GM18511 (cell line): ENCODE data around the gene HDAC5.
A peak's percentile ranks its signal among the peaks of the same experiment; 100 is the strongest.
"Not testable (repeated sequence)": the region's sequence is repeated elsewhere in the genome, so short reads cannot be mapped to it uniquely, and the experiment has no call there.

Experiments used
- ATAC-seq: cut with Tn5 transposase; IDR thresholded peaks from one replicate; pipeline ENCODE4 v1.9.1; 2021; ENCODE audit warnings: mild to moderate bottlenecking, moderate library complexity; ENCODE audit not compliant: unreplicated experiment

The HDAC5 gene

DNA sequence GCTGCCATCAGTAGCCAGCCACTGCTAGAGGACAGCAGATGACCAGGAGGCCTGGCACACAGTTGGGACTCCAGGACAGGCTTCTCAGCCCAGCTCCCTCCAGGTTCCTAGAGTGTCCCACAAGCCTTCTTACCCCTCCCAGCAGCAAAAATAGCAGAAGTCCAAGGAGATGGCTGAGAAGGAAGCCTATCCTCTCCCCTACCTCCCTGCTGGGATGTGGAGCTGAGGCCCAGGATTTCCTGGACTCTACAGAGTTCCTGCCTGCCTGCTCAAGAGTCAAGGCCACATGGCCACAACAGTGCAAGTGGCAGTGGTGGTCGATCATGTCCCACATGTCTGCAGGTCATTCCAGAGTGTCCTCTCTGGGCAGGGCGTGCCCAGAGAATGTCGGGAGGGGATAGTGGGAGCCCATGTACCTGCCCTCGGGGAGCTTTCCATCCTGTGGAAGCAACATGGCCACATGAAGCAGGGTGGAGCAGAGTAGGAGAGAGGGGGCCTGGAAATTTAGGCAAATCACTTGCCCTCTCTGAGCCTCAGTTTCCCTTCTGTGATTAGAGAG lies 10.6 kb upstream of the HDAC5 start:
- ATAC-seq = no peak

DNA sequence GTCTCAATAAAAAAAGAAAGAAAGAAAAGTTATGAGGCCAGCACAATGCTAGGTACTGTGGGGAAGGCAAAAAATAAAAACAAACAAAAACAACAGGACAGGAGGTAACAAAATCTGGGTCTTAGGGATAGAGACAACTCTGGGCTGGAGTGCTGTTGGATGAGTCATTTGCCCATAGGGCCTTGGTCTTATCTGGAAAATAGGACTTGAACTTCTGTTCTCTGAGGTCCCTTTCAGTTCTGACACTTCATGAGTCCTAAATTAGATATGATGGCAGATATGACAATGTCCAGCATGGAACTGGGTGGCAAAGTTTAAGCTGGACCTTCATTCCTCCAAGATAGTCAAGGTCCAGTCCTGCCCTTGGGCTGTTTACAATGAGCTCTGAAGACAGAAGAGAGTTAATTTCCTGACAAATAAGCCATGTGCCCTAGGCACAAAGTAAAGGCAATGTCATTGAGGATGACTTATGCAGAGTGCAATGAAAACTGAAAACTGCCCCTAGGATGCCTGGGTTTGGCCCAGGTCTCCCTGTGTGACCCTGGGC lies 8.9 kb upstream of the HDAC5 start:
- no peak for ATAC-seq

DNA sequence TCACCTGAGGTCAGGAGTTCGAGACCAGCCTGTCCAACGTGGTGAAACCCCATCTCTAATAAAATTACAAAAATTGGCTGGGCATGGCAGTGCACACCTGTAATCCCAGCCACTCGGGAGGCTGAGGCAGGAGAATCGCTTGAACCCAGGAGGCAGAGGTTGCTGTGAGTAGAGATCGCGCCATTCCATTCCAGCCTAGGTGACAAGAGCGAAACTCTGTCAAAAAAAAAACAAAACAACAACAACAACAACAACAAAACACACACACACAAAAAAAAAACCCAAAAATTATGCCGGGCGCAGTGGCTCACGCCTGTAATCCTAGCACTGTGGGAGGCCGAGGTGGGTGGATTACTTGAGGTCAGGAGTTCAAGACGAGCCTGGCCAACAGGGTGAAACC lies 7.9 kb upstream of the HDAC5 start:
- ATAC-seq = not testable (repeated sequence)

DNA sequence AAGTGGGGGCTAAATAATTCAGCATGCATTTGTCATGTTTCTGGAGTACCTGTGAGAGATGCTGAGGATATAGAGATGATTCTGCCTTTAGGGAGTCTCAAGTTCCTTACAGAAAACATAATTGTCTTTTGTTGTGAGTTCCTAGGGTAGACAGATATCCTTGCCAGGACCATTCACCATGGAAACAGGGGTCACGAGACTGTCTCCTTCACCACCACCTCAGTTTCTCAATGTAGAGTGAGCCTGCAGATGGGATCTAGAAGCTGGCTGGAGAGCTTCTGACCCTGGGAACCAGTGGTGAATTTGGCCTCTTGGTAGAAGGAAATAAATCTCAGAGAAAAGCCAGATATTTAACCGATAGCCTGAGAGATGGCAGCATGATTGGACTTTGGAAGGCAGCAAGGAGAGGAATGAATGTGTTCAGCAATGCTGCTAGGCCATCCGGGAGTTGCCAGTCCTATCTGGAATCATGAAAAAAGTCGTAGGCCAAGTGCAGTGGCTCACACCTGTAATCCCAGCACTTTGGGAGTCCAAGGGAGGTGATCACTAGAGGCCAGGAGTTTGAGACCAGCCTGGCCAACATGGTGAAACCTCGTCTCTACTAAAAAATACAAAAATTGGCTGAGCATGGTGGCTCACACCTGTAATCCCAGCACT lies 7.4 kb upstream of the HDAC5 start:
- no peak for ATAC-seq

GRCh38 chr17:44128383-44128782 lies 4.9 kb upstream of the HDAC5 start:
- ATAC-seq = no peak

- ATAC-seq = no peak
These were observed 637 bp upstream of the HDAC5 start for GRCh38 chr17:44124118-44124438.

DNA sequence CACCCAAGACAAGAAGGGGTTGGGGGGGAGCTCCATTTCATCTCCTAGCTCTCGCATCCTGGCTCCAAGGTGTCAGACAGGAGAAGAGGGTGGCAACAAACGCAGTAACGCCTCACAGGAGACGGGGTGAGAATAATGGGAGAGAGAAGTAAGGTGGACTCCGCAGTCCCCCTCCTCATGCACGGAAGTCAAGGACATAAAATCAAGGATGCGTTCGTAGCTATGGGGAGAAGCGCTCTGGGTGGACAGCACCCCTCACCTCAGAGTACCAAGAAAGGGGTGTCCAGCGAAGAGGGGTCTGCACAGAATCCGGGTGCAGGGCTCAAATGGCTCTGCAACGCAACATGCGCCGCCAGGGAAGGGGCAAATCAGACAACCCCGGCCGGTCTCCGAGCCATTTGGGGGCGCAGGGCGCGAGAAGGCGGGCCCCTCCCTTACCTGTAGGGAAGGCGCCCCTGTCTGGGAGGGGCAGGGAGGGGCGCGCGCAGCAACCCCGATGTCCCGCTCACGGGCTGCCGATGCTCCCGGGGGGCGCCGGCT lies 555 bp downstream of the HDAC5 start:
- ATAC-seq = peak; percentile 24

DNA sequence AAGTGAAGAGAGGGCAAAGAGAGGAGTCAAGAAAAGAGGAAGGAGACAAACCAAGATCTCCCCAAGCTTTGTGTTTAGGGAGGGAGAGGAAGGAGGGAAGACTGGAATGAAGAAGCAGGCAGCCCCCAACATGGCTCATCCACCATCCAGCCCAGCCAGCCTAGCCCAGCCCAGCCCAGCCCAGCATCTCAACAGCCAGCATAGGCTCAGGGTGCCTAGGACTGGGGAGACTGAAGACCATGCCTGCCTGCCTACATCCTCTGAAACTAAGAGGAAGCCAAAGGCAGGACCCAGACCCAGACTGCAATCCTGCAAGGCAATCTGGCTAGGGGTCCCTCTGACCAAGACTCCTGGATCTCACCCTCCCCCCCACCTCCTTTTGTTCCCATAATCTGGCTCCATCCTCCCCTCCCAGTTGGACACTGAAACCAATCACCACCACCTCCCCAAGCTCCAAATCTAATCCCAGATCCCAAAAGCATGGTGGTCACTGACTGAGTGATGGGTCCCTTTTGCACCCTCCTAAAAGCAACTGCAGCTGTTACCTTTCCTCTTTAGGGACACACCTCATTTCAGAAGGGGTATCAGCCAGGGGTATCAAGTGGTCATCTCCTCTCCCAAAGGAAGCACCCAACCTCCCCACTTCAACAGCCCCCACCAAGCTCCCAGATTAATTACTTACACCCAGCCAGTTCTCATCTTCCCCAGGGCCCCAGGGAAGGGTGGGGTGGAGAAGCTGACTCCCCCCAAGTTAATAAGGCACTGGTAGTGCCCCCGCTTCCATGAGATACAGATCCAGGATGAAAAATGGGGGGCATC lies 1.2 kb downstream of the HDAC5 start:
- no peak for ATAC-seq

DNA sequence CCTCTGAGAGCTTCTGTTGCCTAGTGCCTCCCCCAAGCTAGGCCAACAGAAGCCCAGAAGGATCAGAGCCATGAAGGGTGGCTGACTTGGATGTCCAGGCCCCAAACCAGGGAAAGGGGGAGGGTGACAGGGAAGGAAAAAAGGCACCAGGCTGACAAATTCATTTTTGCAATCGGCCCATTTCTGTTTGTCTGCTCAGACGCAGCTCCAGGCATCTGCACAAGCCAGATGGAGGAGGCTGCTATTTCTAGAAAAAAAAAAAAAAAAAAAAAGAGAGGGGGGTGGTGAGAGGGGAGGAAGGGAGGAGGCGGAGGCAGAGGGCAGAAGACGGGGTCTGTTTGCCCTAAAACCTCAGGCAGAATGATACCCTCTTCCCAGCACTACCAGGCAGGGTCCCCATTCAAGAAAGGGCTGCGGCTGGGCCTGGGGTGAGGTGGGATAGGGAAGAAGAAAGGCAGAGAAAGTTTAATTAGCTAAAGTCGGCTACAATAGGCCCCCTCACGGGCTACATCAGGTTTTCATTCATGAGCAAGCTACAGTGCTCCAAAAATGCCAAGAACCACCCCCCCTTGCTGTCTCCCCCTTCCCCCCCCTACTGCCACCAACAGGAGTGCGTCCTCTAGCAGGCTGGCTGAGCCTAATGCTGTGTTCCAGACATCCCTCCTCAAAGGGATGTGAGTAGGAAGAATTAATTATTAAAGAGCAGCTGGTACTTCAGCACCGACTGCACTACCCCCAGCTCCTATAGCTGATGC lies 2.4 kb downstream of the HDAC5 start:
- no peak for ATAC-seq

GRCh38 chr17:44120281-44120680 lies 3.2 kb downstream of the HDAC5 start:
- ATAC-seq = not testable (repeated sequence)

DNA sequence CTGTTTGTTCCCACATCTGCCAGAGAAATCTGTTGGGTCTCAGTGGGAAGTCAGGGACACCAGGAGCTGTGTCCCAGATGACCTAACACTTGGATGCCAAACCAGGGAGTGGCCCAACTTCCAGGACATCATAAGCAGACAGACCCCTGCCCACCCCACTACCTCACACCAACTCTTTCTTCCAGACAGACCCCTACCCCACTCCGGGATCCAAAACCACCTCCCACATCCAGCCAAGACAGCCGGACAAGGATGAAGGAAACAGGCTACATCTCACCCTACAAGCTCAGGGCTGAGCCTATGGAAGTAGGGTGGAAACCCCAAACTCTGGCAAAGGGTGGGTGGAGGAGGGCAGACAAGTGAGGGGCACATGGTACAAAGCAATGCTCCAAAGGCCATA lies 3.6 kb downstream of the HDAC5 start:
- no peak for ATAC-seq

- ATAC-seq = no peak
These were observed 4.4 kb downstream of the HDAC5 start for GRCh38 chr17:44119062-44119461.

- no peak for ATAC-seq
These were observed 4.9 kb downstream of the HDAC5 start for GRCh38 chr17:44118427-44119050.

DNA sequence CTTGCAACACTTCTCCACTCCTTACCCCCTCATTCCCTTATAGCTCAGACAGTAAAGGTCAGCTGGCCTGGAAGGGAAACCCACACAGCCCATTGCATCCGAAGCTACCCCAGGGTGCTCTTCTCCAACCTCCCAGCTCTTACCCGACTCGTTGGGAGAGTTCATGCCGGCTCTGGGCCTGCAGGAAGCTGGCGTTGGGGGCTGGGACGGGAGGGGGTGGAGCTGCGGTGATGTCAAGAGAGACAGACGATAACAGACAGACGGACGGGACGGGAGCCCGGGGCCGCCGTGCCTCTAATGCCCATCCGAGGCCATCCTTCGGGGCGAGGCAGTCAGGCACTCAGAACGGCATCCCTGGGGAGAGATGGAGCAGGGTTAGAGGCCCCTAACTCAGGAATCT lies 6.1 kb downstream of the HDAC5 start:
- ATAC-seq = no peak

DNA sequence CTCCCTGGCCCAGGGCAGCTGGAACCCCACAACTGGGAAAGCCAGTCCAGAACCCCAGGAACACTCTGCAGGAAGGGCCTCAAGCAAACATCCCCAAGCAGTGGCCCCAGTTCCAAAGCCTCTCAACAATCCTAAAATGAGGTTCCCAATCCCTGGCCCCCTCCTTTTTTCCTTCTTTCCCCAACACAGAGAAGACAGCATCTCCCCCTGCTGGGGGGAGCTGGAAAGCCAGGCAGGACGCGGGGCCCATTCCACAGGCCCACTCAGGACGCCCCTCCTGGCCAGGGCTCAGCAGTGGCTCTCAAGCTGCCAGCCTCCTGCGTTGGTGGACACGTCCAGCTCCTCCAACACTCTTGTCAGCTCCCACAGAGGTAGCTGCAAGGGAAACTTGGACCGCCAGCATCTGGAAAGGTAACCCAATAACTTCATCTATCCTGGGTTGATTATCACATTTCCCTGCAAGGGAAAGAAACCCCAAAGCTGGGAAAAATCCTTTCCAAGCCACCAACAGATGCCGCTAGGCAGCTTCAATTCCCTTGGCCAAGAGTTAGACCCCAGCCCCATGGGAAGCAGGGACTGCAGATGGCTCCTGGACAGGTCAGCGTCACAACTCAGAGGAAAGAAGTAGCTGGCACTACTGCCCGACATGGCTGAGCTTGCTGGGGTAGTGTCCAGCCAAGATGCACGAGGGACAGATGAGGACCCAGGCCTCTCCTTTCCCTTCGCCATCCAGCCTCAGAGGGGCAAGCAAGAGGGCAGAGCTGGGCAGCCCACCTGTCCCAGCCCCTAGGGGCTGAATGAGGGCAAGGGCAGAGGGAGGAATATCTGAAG lies 7.6 kb downstream of the HDAC5 start:
- ATAC-seq = no peak

GRCh38 chr17:44113868-44114840 lies 9.3 kb downstream of the HDAC5 start:
- ATAC-seq = no peak

- no peak for ATAC-seq
These were observed 10.1 kb downstream of the HDAC5 start for GRCh38 chr17:44113382-44113781.
